ENCODE results near the gene ABCA4. TPM values are rescaled to one million over a fixed set of nuclear protein-coding genes. Genes with fewer than 3 reads are reported as not detected.

ABCA4 gene
- total RNA-seq, 2 donors from 2014 or later: 2.0 to 3.7 TPM

DNA sequence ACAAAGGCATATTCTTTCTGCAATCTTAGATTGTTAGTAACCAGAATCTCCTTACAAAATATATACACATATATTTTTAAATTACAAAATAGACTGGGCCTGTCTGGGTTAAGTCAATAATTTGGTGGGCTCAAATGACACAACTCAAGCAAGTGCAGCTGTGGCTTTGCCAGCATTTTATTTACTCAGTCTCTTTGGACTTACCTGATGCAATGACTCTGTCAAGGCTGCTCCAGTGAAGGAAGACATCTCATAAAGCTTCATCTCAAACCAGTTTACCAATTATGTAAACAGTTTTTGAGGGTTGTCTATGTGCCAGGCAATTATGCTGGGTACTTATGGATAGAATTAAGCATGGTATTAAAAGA lies 22.8 kb upstream of the ABCA4 start:
- TF ChIP-seq, protein P1, sequence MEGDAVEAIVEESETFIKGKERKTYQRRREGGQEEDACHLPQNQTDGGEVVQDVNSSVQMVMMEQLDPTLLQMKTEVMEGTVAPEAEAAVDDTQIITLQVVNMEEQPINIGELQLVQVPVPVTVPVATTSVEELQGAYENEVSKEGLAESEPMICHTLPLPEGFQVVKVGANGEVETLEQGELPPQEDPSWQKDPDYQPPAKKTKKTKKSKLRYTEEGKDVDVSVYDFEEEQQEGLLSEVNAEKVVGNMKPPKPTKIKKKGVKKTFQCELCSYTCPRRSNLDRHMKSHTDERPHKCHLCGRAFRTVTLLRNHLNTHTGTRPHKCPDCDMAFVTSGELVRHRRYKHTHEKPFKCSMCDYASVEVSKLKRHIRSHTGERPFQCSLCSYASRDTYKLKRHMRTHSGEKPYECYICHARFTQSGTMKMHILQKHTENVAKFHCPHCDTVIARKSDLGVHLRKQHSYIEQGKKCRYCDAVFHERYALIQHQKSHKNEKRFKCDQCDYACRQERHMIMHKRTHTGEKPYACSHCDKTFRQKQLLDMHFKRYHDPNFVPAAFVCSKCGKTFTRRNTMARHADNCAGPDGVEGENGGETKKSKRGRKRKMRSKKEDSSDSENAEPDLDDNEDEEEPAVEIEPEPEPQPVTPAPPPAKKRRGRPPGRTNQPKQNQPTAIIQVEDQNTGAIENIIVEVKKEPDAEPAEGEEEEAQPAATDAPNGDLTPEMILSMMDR (IDR thresholded peaks at IDR 0.05): no peak
- ATAC-seq (ENCODE audit: insufficient number of reproducible peaks, low FRiP score, low read depth) (no peak), DNase-seq (ENCODE audit: low spot score) (no peak)
- Histone ChIP-seq H3K27ac (no peak overlapping the region), H3K27me3 (replicated peaks; ENCODE audit: insufficient read depth) (no peaks in the 10 kb centered on the region), H3K9me3 (no peaks in the 10 kb centered on the region), H3K36me3 (no peaks in the 10 kb centered on the region), H3K4me1 (ENCODE audit: control insufficient read depth in 1 of 2, low read depth in 2 of 2) (peaks cover 0 to 9% of the 10 kb centered on the region in 2 donors), H3K4me3 (no peak overlapping the region)

DNA sequence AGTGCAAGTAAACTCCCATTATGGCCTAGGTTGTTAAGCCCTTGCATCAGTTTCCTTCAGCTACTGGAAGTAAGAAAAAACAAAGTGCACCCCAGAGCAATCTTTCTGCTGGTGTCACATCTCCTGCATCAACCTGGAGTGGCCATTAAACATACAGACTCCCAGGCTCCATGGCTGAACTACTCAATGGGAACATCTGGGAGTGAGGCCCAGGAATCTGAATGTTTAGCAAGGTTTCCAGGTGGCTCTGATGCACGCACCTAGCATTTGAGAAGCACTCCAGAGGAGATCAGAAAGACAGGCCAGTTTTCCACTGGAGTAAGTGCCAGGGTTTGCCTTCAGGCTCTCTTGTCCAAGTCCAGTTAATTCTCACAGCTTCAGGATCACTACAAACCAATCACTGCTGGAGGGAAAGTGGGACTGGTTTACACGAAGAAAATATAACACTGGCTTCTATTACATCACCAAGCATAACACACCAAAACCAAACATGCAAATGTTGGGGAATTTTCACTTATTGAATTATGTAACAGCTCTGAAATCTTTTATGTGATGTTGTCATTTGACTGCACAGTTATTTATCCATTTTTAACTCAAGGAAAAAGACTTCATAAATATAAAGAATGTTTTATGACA lies 22.3 kb upstream of the ABCA4 start:
- H3K27me3 ChIP-seq (replicated peaks; ENCODE audit: insufficient read depth): no peaks in the 10 kb centered on the region

DNA sequence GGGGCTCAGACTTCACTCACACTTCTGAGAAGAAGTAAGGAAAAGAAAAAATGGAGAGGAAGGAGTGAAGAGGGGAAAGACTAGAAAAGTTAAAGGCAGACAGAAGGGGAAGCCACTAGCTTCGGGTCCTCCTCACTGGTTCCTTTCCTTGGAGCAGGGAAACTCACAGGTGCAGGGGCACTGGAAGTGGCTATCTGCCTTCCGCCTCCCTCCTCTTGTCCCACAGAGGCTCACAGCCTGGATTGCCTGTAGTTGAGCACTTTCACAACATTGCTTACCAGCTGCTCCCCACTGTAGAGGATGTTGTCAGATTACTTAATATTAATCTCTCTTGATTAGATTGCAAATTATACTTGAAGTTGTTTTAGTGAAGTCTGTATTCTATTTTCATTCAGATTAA lies 21.6 kb upstream of the ABCA4 start:
- TF ChIP-seq, protein P1 (IDR thresholded peaks at IDR 0.05): no peak
- Histone ChIP-seq H3K9me3 (no peaks in the 10 kb centered on the region), H3K4me3 (no peak overlapping the region), H3K36me3 (no peaks in the 10 kb centered on the region), H3K27me3 (replicated peaks; ENCODE audit: insufficient read depth) (no peaks in the 10 kb centered on the region), H3K27ac (no peak overlapping the region), H3K4me1 (ENCODE audit: control insufficient read depth in 1 of 2, low read depth in 2 of 2) (peaks cover 0 to 9% of the 10 kb centered on the region in 2 donors)
- ATAC-seq (ENCODE audit: insufficient number of reproducible peaks, low FRiP score, low read depth) (no peak), DNase-seq (ENCODE audit: low spot score) (no peak)

More for the DNA sequence above, 22.3 kb upstream of the ABCA4 start:
- Histone ChIP-seq H3K9me3 (no peaks in the 10 kb centered on the region), H3K27ac (no peak overlapping the region), H3K4me1 (ENCODE audit: control insufficient read depth in 1 of 2, low read depth in 2 of 2) (peaks cover 0 to 9% of the 10 kb centered on the region in 2 donors), H3K4me3 (no peak overlapping the region), H3K36me3 (no peaks in the 10 kb centered on the region)
- TF ChIP-seq, protein P1 (IDR thresholded peaks at IDR 0.05): no peak
- DNase-seq (ENCODE audit: low spot score) (no peak), ATAC-seq (ENCODE audit: insufficient number of reproducible peaks, low FRiP score, low read depth) (no peak)

DNA sequence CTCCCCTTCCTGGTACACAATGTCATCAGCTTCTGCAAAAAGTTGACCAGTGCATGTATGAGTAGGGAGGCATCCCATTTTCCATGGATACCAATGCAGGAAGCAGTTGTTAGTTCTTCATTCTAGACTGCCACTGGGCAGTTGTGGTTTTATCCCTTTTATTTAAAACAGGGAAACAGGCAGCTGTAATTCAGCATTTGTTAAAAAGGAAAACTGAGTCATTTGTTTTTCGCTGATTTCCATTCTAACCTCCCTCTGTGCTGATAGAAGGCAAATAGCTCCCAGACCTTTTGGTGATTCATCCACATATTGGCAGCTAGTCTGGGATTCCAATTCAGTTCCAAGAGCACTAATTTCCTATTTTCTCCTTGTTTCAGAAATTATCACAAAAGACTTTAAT lies 21.1 kb upstream of the ABCA4 start:
- TF ChIP-seq, protein P1 (IDR thresholded peaks at IDR 0.05): no peak
- ATAC-seq (ENCODE audit: insufficient number of reproducible peaks, low FRiP score, low read depth) (no peak), DNase-seq (ENCODE audit: low spot score) (no peak)

DNA sequence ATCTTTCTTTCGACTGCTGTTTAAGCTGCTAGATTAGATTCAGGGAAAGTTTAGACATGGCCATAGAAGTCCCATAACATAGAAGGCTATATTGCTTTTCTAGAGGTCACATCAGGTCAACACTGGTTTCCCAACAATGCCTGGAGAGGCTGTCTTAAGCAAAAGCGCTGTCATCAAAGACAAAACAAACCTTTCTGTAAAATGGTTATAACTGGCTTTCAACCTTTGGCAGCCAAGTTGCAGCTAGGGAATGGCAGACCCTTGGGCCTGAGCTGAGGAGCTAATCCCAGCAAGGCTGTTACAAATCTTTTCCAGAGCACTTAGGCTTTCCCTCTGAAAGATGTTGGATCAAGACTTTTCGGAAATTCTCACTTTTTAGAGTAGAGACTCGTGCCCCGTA lies 11.2 kb upstream of the ABCA4 start:
- Histone ChIP-seq H3K4me1 (ENCODE audit: control insufficient read depth in 1 of 2, low read depth in 2 of 2) (peaks cover 7 to 8% of the 10 kb centered on the region in 2 donors), H3K27ac (no peak overlapping the region), H3K27me3 (replicated peaks; ENCODE audit: insufficient read depth) (no peaks in the 10 kb centered on the region), H3K4me3 (no peak overlapping the region), H3K36me3 (no peaks in the 10 kb centered on the region), H3K9me3 (peaks cover 12% of the 10 kb centered on the region)
- TF ChIP-seq, protein P1 (IDR thresholded peaks at IDR 0.05): no peak
- DNase-seq (ENCODE audit: low spot score) (no peak), ATAC-seq (ENCODE audit: insufficient number of reproducible peaks, low FRiP score, low read depth) (no peak)

More for the DNA sequence above, 21.1 kb upstream of the ABCA4 start:
- H3K27me3 ChIP-seq (replicated peaks; ENCODE audit: insufficient read depth): no peaks in the 10 kb centered on the region
- no peaks in the 10 kb centered on the region for H3K36me3 ChIP-seq
- no peak overlapping the region for H3K4me3 ChIP-seq
- H3K27ac ChIP-seq: no peak overlapping the region
- no peaks in the 10 kb centered on the region for H3K9me3 ChIP-seq
- peaks cover 0 to 9% of the 10 kb centered on the region in 2 donors for H3K4me1 ChIP-seq (ENCODE audit: control insufficient read depth in 1 of 2, low read depth in 2 of 2)

Measured in thoracic aorta (tissue), 2 donors.